Nephron progenitor cell (in vitro differentiated cells): ENCODE data around the gene DCLK1.
A peak's percentile ranks its signal among the peaks of the same experiment; 100 is the strongest.

Source experiments
- DNase-seq: peaks from one replicate; pipeline ENCODE4 v3.0.0; 2021
- H3K27ac Mint-ChIP-seq: 2 replicates; pipeline ENCODE4 v1.8.0; 2021; ENCODE audit warnings: mild to moderate bottlenecking, moderate library complexity, mixed read lengths
- H3K27me3 Mint-ChIP-seq: 2 replicates; pipeline ENCODE4 v1.8.0; 2021; ENCODE audit warnings: mild to moderate bottlenecking, low read depth, mixed read lengths; ENCODE audit not compliant: poor library complexity
- H3K36me3 Mint-ChIP-seq: 2 replicates; pipeline ENCODE4 v1.8.0; 2021; ENCODE audit warnings: low read depth, mixed read lengths
- H3K4me1 Mint-ChIP-seq: 2 replicates; pipeline ENCODE4 v1.8.0; 2021; ENCODE audit warnings: mixed read lengths
- H3K4me3 Mint-ChIP-seq: 2 replicates; pipeline ENCODE4 v1.8.0; 2021; ENCODE audit warnings: mild to moderate bottlenecking, moderate library complexity, mixed read lengths
- H3K9me3 Mint-ChIP-seq: 2 replicates; pipeline ENCODE4 v1.8.0; 2021; ENCODE audit warnings: mild to moderate bottlenecking, moderate library complexity, mixed read lengths
- TF ChIP-seq, protein P1 (sequence below): fragments of 200-600 bp; sonication (generic); IDR thresholded peaks from 2 replicates; pipeline ENCODE4 v1.5.0; 2021; ENCODE audit warnings: antibody characterized with exemption

Gene DCLK1

DNA sequence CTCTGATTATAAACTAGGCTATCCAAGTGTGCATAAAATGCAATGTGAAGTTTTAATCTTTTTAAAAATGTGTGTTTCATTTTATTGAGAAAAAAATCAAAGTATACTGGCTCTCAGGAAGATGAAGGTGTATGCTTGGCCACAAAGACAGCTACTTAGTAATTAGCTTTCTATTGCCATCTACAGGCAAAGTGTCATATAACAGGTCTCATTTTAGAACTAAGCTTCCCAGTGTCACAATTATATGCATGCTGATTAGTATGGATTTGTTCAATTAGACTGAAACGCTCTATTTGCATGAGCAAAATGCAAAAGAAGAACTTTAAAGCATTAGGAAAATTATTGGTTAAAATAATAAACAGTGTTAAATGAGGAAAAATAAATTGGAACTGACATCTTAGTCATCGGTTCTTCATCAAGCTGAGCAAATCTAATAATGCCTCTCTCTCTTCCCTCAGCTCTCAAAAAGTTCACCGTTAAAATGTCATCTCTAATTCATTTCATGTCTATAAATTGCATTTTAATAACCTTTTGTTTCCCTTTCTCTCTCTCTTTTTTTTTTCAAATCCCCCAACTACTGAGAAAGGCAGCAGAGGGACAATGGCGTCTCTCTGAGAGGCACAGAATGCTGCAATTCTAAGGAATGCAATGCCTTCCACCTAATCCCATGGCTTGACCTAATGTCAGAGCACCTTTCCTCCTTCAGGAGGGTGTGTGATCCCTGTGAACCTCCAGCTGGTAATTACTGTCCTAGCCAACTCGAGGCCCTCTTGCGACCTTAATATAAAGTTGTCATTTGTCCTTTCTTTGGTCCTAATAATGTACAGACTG, 341.6 kb downstream of the DCLK1 start:
- Mint-ChIP-seq H3K9me3 (no peaks in the 10 kb centered on the region), H3K4me3 (no peak overlapping the region), H3K4me1 (peaks cover 34% of the 10 kb centered on the region), H3K27me3 (no peaks in the 10 kb centered on the region), H3K36me3 (no peaks in the 10 kb centered on the region), H3K27ac (no peak overlapping the region)
- TF ChIP-seq, protein P1, sequence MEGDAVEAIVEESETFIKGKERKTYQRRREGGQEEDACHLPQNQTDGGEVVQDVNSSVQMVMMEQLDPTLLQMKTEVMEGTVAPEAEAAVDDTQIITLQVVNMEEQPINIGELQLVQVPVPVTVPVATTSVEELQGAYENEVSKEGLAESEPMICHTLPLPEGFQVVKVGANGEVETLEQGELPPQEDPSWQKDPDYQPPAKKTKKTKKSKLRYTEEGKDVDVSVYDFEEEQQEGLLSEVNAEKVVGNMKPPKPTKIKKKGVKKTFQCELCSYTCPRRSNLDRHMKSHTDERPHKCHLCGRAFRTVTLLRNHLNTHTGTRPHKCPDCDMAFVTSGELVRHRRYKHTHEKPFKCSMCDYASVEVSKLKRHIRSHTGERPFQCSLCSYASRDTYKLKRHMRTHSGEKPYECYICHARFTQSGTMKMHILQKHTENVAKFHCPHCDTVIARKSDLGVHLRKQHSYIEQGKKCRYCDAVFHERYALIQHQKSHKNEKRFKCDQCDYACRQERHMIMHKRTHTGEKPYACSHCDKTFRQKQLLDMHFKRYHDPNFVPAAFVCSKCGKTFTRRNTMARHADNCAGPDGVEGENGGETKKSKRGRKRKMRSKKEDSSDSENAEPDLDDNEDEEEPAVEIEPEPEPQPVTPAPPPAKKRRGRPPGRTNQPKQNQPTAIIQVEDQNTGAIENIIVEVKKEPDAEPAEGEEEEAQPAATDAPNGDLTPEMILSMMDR, result peak; percentile 69
- DNase-seq, result no peak

- Mint-ChIP-seq H3K4me3 (no peak overlapping the region), H3K27ac (no peak overlapping the region), H3K36me3 (no peaks in the 10 kb centered on the region), H3K4me1 (peaks cover 31% of the 10 kb centered on the region), H3K27me3 (no peaks in the 10 kb centered on the region), H3K9me3 (no peaks in the 10 kb centered on the region)
- TF ChIP-seq, protein P1, result no peak
- DNase-seq, result no peak
Measured at GRCh38 chr13:35787937-35788336, 343.2 kb downstream of the DCLK1 start.

- Mint-ChIP-seq H3K9me3 (no peaks in the 10 kb centered on the region), H3K36me3 (no peaks in the 10 kb centered on the region), H3K27ac (no peak overlapping the region), H3K4me3 (no peak overlapping the region), H3K4me1 (peaks cover 38% of the 10 kb centered on the region), H3K27me3 (no peaks in the 10 kb centered on the region)
- no peak for DNase-seq
- TF ChIP-seq, protein P1, result no peak
Measured at GRCh38 chr13:35785576-35786303, 345.4 kb downstream of the DCLK1 start.

- Mint-ChIP-seq H3K4me1 (peaks cover 32% of the 10 kb centered on the region), H3K27ac (peak overlapping the region; percentile 51), H3K36me3 (no peaks in the 10 kb centered on the region), H3K27me3 (no peaks in the 10 kb centered on the region), H3K9me3 (no peaks in the 10 kb centered on the region), H3K4me3 (no peak overlapping the region)
- no peak for DNase-seq
- TF ChIP-seq, protein P1, result no peak
Measured at GRCh38 chr13:35784286-35784951, 346.8 kb downstream of the DCLK1 start.

- no peak for DNase-seq
- TF ChIP-seq, protein P1, result no peak
- Mint-ChIP-seq H3K27ac (no peak overlapping the region), H3K4me3 (no peak overlapping the region), H3K4me1 (peaks cover 29% of the 10 kb centered on the region), H3K9me3 (no peaks in the 10 kb centered on the region), H3K36me3 (no peaks in the 10 kb centered on the region), H3K27me3 (no peaks in the 10 kb centered on the region)
Measured at GRCh38 chr13:35782793-35783192, 348.4 kb downstream of the DCLK1 start.
